NCI-H1436 (cell line): ENCODE measurements around the gene C10orf95.
A peak's percentile ranks its signal among the peaks of the same experiment; 100 is the strongest.

ENCODE experiments used
- DNase-seq: peaks from one replicate; lab custom pipeline; 2025; lab: John Stamatoyannopoulos, UW

Gene C10orf95

DNA sequence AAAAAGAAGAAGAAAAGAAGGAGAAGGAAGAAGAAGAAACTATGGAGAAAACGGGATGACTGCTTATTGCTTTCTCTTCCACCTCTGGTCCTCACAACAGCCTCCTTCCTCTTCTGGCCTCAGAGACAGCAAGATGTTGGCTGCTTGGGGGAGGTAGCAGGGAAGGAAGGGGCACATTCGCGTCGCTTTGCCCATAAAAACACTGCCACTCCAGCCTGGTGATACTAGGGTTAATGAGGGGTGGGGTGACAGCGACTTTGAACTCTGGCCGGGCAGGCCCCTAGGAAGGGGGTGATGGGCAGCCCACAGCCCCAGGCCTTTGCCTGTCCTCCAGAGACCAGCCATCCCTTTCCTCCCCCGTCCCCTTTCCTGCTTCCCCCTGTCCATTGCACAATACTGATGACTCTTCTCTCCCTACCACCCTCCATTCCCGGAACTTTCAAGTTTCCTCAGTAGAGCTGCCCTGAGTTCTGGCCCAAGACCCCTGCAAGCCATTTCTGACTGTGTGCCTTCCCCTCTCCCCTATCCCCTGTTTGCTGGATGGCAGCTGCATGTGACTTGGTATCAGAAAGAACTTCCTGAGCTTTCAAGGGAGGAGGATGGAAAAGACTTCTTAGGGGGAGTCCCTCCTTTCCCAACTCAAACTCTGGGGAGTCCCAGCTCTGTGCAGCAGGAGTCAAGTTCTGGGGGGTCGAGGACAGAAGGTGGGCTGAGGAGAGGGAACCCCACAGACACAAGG is 16.8 kb downstream of the C10orf95 start:
- DNase-seq, result no peak

GRCh38 chr10:102433619-102434046 is 17.7 kb downstream of the C10orf95 start:
- DNase-seq, result no peak

- peak; percentile 97 for DNase-seq
Measured at GRCh38 chr10:102432162-102432950, 19.0 kb downstream of the C10orf95 start, which contains the start of gene CUEDC2. Gene CUEDC2, minus strand, starts transcription at chr10:102432574. Its CDS starts 7,386 bp downstream, at chr10:102425188.

GRCh38 chr10:102431452-102432124 is 19.8 kb downstream of the C10orf95 start:
- no peak for DNase-seq

- DNase-seq, result no peak
Measured at GRCh38 chr10:102429468-102429867, 21.9 kb downstream of the C10orf95 start.

- DNase-seq, result no peak
Measured at GRCh38 chr10:102426803-102427287, 24.5 kb downstream of the C10orf95 start.

GRCh38 chr10:102425444-102425843 is 25.9 kb downstream of the C10orf95 start:
- no peak for DNase-seq

GRCh38 chr10:102424916-102425315 is 26.4 kb downstream of the C10orf95 start:
- DNase-seq, result no peak

GRCh38 chr10:102424145-102424544 is 27.2 kb downstream of the C10orf95 start:
- no peak for DNase-seq

DNA sequence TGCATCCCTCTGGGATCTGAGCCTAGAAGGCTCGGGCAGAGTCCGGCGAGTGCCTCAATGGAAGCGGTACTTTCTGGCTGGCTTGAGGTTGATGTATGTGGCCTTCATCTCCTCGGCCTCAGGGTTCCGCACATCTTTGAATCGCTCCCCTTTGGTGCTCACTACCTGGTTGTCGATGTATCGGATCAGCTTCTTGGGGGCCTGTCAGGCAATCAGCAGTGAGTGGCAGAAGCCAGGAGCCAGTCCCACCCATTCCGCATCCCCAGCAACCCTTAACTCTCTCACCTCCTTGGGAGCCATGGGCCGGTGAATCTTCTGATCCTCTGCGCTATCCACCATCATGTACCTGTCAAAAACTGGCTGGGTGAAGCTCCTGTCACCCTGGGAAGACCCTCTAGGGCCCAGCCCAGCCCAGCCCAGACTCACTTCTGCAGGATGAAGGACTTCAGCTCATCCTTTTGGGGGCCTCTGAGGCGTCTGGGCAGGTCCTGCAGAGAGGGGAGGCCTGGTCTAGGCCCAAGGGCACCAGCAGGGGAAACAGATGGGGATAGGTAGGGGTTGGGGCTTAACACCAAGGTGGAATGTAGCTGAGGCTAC is 27.9 kb downstream of the C10orf95 start:
- DNase-seq, result no peak

DNA sequence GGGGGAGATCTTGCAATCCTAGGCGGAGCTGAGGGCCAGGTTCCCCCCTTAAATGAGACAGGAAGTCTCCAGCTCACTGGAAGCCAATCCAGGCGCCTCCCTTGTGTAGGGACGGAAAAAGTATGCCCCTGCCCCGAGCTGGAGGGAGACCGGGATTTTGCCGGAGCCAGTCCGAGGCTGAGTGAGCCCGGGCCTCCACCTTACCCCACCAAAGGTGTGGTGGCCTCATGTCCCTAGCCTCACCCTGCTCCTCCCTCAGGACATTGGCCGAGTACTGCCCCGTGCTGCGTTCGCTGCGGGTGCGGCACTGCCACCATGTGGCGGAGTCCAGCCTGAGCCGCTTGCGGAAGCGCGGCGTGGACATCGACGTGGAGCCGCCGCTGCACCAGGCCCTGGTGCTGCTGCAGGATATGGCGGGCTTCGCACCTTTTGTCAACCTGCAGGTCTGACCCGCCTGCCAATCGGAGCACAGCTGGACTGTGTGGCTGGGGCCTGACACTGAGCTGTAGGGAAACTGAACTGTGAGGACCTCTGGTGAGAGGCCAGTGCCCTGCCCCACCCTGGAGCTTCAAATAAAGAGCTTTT is 28.7 kb downstream of the C10orf95 start:
- no peak for DNase-seq

GRCh38 chr10:102421757-102422512 is 29.4 kb downstream of the C10orf95 start:
- no peak for DNase-seq

- DNase-seq, result no peak
Measured at GRCh38 chr10:102421507-102421756, 29.9 kb downstream of the C10orf95 start.

DNA sequence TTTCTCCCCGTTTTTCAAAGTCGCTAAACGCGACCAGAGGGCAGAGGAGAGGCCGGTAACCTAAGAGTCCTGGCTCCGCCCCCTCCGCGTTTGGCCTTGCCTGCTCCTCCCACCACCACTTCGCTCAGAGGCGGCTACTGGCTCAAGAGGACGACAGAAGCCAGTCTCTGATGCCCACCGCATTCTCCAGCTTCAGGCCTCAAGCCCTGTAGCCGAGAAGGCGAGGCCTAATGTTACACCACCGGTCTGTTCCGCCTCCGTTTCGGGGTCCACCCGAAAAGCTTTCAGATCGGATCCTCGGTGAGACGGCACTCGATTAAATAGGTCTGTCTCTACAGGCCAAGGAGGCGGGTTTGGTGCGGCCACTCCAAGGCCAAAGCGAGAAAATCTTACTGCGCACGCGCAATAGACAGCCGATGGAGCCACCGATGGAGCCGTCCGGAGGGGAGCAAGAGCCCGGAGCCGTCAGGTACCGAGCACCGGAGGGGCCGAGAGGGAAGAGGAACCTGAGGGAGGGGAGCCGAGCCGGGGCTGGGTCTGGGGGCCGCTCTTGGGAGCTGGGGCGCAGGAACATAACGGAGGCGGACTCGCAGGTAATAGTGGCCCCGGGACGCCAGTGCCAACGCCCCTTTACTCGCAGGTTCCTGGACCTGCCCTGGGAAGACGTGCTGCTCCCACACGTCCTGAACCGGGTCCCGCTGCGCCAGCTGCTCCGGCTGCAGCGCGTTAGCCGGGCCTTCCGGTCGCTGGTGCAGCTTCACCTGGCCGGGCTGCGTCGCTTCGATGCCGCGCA is 30.4 kb downstream of the C10orf95 start, which contains the start of gene FBXL15:
Gene FBXL15 (plus strand): TSS at position 123 of the 793 bp plus-strand sequence. CDS start 294 bp downstream, at position 417.
- DNase-seq, result peak; percentile 93

DNA sequence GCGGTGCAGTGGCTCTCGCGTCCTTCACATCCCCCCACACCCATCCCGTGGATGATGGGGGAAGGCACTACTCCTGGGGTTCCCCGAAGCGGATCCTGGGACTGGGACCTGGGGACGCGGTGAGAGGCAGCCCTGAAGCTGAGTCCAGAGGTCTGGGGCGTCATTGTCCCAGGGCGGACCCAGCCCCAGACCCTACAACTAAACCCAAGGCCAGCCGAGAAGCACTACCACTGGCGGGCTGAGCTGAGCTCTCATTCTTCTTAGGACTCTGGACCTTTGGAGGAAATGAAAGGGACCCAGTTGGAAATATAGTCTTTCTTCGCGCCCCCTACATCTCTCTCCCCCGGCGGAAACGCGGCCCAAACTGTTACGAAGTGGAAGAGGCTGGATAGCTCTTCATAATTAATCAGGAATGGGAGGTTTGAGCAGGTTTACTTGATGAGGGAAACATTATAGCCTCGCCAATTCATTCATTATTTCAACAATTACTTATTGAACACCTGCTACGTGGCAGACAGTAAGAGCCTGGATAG is 31.1 kb downstream of the C10orf95 start:
- DNase-seq, result no peak

DNA sequence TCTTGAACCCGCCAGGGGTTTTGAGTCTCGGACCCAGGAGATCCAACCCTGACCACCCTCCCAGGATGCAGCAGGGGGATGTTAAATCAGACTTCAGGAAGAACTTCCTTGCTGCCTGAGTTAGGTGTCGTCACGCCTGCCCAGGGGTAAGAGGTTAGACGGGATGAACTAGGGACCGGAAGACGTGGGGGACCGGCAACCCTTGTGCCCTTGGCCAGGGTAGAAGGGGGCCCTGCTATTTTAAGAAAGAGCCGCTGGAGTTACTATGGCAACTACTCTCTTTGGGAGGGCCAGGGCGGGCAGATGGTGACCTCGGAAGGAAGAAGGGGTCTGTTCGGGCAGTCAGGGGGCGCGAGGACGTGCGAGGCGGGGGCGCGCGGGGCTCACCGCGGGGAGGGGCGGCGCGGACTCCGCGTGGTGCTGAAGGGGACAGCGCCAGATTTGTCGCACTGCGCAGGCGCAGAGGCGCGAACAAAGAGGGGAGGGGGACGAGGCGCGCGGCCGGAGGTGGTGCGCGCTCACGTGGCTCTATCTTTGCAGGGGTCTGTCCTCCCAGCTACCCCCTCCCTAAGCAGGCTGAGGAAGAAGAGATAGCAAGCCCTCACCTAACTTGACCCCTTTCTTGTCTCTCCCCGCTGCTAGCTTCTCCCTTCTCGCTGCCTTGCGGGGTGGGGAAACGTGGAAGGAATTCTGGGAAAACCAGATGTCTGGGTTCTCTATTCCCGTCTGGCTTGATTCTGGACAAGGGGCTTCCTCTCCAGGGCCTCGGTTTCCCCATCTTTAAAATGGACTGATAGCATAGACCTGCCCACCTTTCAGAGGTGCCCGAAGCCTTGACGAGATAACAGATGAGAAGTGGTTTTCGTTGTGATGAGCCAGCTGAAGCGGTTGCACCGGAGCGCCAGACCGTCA is 31.8 kb downstream of the C10orf95 start:
- peak; percentile 84 for DNase-seq

GRCh38 chr10:102418622-102419268 is 32.6 kb downstream of the C10orf95 start, which contains the start of gene PSD:
Gene PSD, minus strand, starts transcription at chr10:102418785. Its CDS starts 1,747 bp downstream, at chr10:102417038.
- DNase-seq, result peak; percentile 87

GRCh38 chr10:102416695-102417094 is 34.6 kb downstream of the C10orf95 start:
- no peak for DNase-seq
